CD4-positive, alpha-beta T cell (primary cell): ENCODE results near the gene ADAM22. TPM values are rescaled to one million over a fixed set of nuclear protein-coding genes. Genes with fewer than 3 reads are reported as not detected.
"Not testable (repeated sequence)": the region's sequence is repeated elsewhere in the genome, so short reads cannot be mapped to it uniquely, and the experiment has no call there.

Experiments
- ATAC-seq: fragments of 200-7000 bp; cut with Tn5 transposase; one replicate; pipeline ENCODE4 v1.10.0; 2022; ENCODE audit warnings: mild to moderate bottlenecking; ENCODE audit not compliant: poor library complexity
- CTCF ChIA-PET: fragments of 350-600 bp; sonication (Branson Sonifier 250); formaldehyde crosslinking; loops from one replicate; lab custom pipeline; 2021; ENCODE audit warnings: antibody characterized with exemption, inconsistent platforms; lab: Charles Lee
- POLR2A ChIA-PET: fragments of 350-600 bp; sonication (Branson Sonifier 250); formaldehyde crosslinking; loops from one replicate; lab custom pipeline; 2021; ENCODE audit warnings: antibody characterized with exemption, inconsistent platforms; lab: Charles Lee
- DNase-seq, 14 experiments: peaks; one replicate each; pipeline ENCODE4 v3.0.0-alpha.2; 2013 to 2020; ENCODE audit warnings: mixed read lengths in 2 of 14
- H3K27ac ChIP-seq, 2 donors: one replicate each; pipeline versions ENCODE4 v1.5.1 to v1.7.0; 2013; ENCODE audit warnings: low read length in 2 of 2, low read depth in 1 of 2, mild to moderate bottlenecking in 1 of 2
- H3K27me3 ChIP-seq, 2 experiments: 1 replicate in 1 of 2; 2 replicates in 1 of 2; pipeline versions ENCODE4 v1.6.1 to v1.7.0; 2013; ENCODE audit warnings: low read length in 2 of 2, control low read depth in 1 of 2, mild to moderate bottlenecking in 1 of 2, moderate library complexity in 1 of 2; ENCODE audit not compliant: insufficient read depth in 2 of 2, control insufficient read depth in 1 of 2
- H3K36me3 ChIP-seq: one replicate; pipeline ENCODE4 v1.6.1; 2013; ENCODE audit warnings: low read length, control low read depth; ENCODE audit not compliant: insufficient read depth
- H3K4me1 ChIP-seq: one replicate; pipeline ENCODE4 v1.6.1; 2013; ENCODE audit warnings: low read length, control low read depth; ENCODE audit not compliant: insufficient read depth
- H3K4me3 ChIP-seq: one replicate; pipeline ENCODE4 v1.5.1; 2013; ENCODE audit warnings: mild to moderate bottlenecking, low read length, moderate library complexity
- H3K9me3 ChIP-seq, 2 experiments: 1 replicate in 1 of 2; 2 replicates in 1 of 2; pipeline versions ENCODE4 v1.6.1 to v1.7.0; 2013; ENCODE audit warnings: low read length in 2 of 2, mild to moderate bottlenecking in 2 of 2, control low read depth in 1 of 2, moderate library complexity in 1 of 2; ENCODE audit not compliant: control insufficient read depth in 1 of 2, insufficient read depth in 1 of 2
- H3K27ac Mint-ChIP-seq: one replicate; pipeline ENCODE4 v1.8.0; 2020; ENCODE audit warnings: mixed read lengths
- H3K27me3 Mint-ChIP-seq: one replicate; pipeline ENCODE4 v1.8.0; 2021; ENCODE audit warnings: mixed read lengths
- H3K36me3 Mint-ChIP-seq: one replicate; pipeline ENCODE4 v1.8.0; 2021; ENCODE audit warnings: low read depth, mixed read lengths
- H3K4me1 Mint-ChIP-seq: one replicate; pipeline ENCODE4 v1.8.0; 2021; ENCODE audit warnings: low read depth, mixed read lengths
- H3K4me3 Mint-ChIP-seq: one replicate; pipeline ENCODE4 v1.8.0; 2020; ENCODE audit warnings: mild to moderate bottlenecking, mixed read lengths
- H3K9me3 Mint-ChIP-seq: one replicate; pipeline ENCODE4 v1.8.0; 2020; ENCODE audit warnings: mixed read lengths
- intact Hi-C, 2 experiments: fragments of 100-400 bp; cut with DNase I in 1 of 2; cut with micrococcal nuclease in 1 of 2; formaldehyde crosslinking; loops; one replicate each; pipeline versions ENCODE4 v1.15.1 to v1.9.0; 2023 to 2025; cut with DNase I, micrococcal nuclease
- total RNA-seq, 174 experiments: library from RNA in 2 of 174; stranded (reverse) in 2 of 174; gene quantifications; one replicate each; pipeline ENCODE4 v1.2.3 and lab custom pipeline; 2021 to 2026
- TF ChIP-seq, protein P1 (sequence below): fragments of 200-600 bp; IDR thresholded peaks from one replicate; pipeline ENCODE4 v1.8.0; 2022; ENCODE audit warnings: antibody characterized with exemption, mild to moderate bottlenecking

The ADAM22 gene
- total RNA-seq, 2 experiments from 2014 or later, result 0.60 to 0.64 TPM

GRCh38 chr7:87920578-87920977, 13.5 kb upstream of the ADAM22 start:
- TF ChIP-seq, protein P1, sequence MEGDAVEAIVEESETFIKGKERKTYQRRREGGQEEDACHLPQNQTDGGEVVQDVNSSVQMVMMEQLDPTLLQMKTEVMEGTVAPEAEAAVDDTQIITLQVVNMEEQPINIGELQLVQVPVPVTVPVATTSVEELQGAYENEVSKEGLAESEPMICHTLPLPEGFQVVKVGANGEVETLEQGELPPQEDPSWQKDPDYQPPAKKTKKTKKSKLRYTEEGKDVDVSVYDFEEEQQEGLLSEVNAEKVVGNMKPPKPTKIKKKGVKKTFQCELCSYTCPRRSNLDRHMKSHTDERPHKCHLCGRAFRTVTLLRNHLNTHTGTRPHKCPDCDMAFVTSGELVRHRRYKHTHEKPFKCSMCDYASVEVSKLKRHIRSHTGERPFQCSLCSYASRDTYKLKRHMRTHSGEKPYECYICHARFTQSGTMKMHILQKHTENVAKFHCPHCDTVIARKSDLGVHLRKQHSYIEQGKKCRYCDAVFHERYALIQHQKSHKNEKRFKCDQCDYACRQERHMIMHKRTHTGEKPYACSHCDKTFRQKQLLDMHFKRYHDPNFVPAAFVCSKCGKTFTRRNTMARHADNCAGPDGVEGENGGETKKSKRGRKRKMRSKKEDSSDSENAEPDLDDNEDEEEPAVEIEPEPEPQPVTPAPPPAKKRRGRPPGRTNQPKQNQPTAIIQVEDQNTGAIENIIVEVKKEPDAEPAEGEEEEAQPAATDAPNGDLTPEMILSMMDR, result no peak
- intact Hi-C loops, result no loop called here
- Histone ChIP-seq H3K9me3 (no peaks in the 10 kb centered on the region), H3K4me3 (no peak overlapping the region), H3K36me3 (no peaks in the 10 kb centered on the region), H3K4me1 (no peaks in the 10 kb centered on the region), H3K27me3 (no peaks in the 10 kb centered on the region), H3K27ac (no peak overlapping the region)
- ChIA-PET CTCF (interaction anchor here (1.2 kb wide), 1 partner anchor 13 kb away, joined by 5 read pairs; the partner anchor contains the start of gene ADAM22), POLR2A (interaction anchor here (0.8 kb wide), 1 partner anchor 13 kb away, joined by 3 read pairs; the partner anchor contains the start of gene ADAM22)
- no peaks in the 10 kb centered on the region for H3K4me1 Mint-ChIP-seq
- no peak for DNase-seq
- peaks cover 19% of the 10 kb centered on the region for H3K27me3 Mint-ChIP-seq
- H3K9me3 Mint-ChIP-seq, result no peaks in the 10 kb centered on the region
- H3K27ac Mint-ChIP-seq, result no peak overlapping the region
- no peaks in the 10 kb centered on the region for H3K36me3 Mint-ChIP-seq
- ATAC-seq, result no peak
- H3K4me3 Mint-ChIP-seq, result no peak overlapping the region

DNA sequence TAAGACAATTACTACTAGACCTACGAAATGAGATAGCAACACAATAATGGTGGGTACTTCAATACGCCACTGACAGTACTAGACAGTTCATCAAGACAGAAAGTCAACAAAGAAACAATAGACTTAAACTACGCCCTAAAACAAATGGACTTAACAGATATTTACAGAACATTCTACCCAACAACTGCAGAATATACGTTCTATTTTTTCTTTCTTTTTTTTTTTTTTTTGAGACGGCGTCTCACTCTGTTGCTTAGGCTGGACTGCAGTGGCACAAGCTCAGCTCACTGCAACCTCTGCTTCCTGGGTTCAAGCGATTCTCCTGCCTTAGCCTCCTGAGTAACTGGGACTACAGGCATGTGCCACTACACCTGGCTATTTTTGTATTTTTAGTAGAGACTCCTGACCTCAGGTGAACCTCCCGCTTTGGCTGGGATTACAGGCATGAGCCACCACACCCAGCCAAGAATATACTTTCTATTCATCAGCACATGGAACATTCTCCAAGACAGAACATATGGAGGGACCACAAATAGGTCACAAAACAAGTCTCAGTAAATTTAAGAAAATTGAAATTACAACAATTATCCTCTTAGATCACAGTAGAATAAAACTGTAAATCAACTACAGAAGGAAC, 11.2 kb upstream of the ADAM22 start:
- H3K27ac ChIP-seq, DNase-seq, intact Hi-C loops, H3K4me3 ChIP-seq, POLR2A ChIA-PET, H3K36me3 Mint-ChIP-seq, H3K9me3 ChIP-seq, H3K27me3 ChIP-seq, CTCF ChIA-PET, H3K4me1 ChIP-seq, ATAC-seq, H3K9me3 Mint-ChIP-seq, H3K4me3 Mint-ChIP-seq, H3K4me1 Mint-ChIP-seq, H3K27ac Mint-ChIP-seq, H3K36me3 ChIP-seq: not testable (repeated sequence)
- H3K27me3 Mint-ChIP-seq, result peaks cover 15% of the 10 kb centered on the region

DNA sequence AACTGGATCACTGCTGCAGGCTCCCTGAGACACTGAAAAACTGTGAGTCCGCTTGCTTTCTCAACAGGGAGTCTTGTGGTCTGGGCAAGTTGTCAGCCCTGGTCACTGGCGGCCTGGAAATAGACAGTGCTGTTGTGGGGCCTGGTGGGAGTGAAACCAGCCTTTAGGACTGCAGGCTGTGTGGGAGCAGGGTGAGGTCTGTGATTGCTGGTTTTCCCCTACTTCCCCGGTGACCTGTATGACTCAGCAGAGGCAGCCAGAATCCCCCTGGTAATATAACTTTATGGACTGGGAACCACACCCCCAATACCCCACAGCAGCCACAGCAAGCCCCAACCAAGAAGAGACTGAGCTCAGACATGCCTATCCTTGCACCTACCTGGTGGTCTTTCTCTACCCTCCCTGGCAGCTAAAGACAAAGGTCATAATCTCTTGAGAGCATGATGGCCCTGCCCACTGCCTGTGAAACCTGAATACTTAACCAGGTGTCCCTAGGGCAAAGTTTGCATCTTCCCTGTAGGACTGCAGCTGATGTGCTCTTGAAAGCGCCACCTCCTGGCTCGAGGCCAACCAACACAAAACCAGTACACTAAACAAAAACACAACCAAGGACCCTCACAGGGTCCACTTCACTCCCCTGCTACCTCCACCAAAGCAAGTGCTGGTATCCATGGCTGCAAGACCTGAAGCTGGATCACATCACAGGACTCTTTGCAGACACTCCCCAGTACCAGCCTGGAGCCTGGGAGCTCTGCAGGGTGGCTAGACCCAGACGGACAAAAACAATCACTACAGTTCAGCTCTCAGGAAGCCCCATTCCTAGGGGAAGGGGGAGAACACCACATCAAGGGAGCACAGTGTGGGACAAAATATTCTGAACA, 7.2 kb upstream of the ADAM22 start:
- H3K4me3 Mint-ChIP-seq, result no peak overlapping the region
- Histone ChIP-seq H3K9me3 (no peaks in the 10 kb centered on the region), H3K36me3 (no peaks in the 10 kb centered on the region), H3K4me3 (no peak overlapping the region), H3K27me3 (no peaks in the 10 kb centered on the region), H3K4me1 (no peaks in the 10 kb centered on the region), H3K27ac (no peak overlapping the region)
- peaks cover 7% of the 10 kb centered on the region for H3K27me3 Mint-ChIP-seq
- no peak overlapping the region for H3K27ac Mint-ChIP-seq
- no peaks in the 10 kb centered on the region for H3K4me1 Mint-ChIP-seq
- no peak for DNase-seq
- ATAC-seq, result no peak
- ChIA-PET CTCF (no interaction called here), POLR2A (no interaction called here)
- intact Hi-C loops, result no loop called here
- no peaks in the 10 kb centered on the region for H3K36me3 Mint-ChIP-seq
- TF ChIP-seq, protein P1, result no peak
- H3K9me3 Mint-ChIP-seq, result no peaks in the 10 kb centered on the region
